Activated CD4-positive, alpha-beta T cell treated with anti-CD3 and anti-CD28 coated beads for 36 hours (primary cell): ENCODE data around the gene TLN1. TPM values are rescaled to one million over a fixed set of nuclear protein-coding genes. Genes with fewer than 3 reads are reported as not detected.
A peak's percentile ranks its signal among the peaks of the same experiment; 100 is the strongest.

Source experiments
- ATAC-seq: fragments of 200-7000 bp; cut with Tn5 transposase; one replicate; pipeline ENCODE4 v1.10.0; 2021; ENCODE audit warnings: mild to moderate bottlenecking, moderate library complexity
- CTCF ChIA-PET: fragments of 350-600 bp; sonication (Branson Sonifier 250); formaldehyde crosslinking; loops from one replicate; lab custom pipeline; 2021; ENCODE audit warnings: antibody characterized with exemption; lab: Charles Lee
- POLR2A ChIA-PET: fragments of 350-600 bp; sonication (Branson Sonifier 250); formaldehyde crosslinking; loops from one replicate; lab custom pipeline; 2021; ENCODE audit warnings: antibody characterized with exemption, inconsistent platforms; lab: Charles Lee
- DNase-seq: peaks from one replicate; pipeline ENCODE4 v3.0.0-alpha.2; 2020
- H3K27ac Mint-ChIP-seq: one replicate; pipeline ENCODE4 v1.8.0; 2021; ENCODE audit warnings: mixed read lengths
- H3K27me3 Mint-ChIP-seq: one replicate; pipeline ENCODE4 v1.8.0; 2021; ENCODE audit warnings: mixed read lengths
- H3K36me3 Mint-ChIP-seq: one replicate; pipeline ENCODE4 v1.8.0; 2021; ENCODE audit warnings: low read depth, mixed read lengths
- H3K4me1 Mint-ChIP-seq: one replicate; pipeline ENCODE4 v1.8.0; 2021; ENCODE audit warnings: mixed read lengths
- H3K4me3 Mint-ChIP-seq: one replicate; pipeline ENCODE4 v1.8.0; 2021; ENCODE audit warnings: mild to moderate bottlenecking, moderate library complexity, mixed read lengths
- H3K9me3 Mint-ChIP-seq: one replicate; pipeline ENCODE4 v1.8.0; 2021; ENCODE audit warnings: low read depth, mixed read lengths
- intact Hi-C, 2 experiments: fragments of 100-400 bp; cut with DNase I in 1 of 2; cut with micrococcal nuclease in 1 of 2; formaldehyde crosslinking; loops; one replicate each; pipeline versions ENCODE4 v1.14.2 to v1.15.1; 2022 to 2024; cut with DNase I, micrococcal nuclease
- total RNA-seq, 2 experiments: library from RNA; stranded (reverse); gene quantifications; one replicate each; pipeline ENCODE4 v1.2.3, GENCODE V29; 2021

The TLN1 gene
- total RNA-seq, 2 experiments from 2014 or later = 217 to 238 TPM

DNA sequence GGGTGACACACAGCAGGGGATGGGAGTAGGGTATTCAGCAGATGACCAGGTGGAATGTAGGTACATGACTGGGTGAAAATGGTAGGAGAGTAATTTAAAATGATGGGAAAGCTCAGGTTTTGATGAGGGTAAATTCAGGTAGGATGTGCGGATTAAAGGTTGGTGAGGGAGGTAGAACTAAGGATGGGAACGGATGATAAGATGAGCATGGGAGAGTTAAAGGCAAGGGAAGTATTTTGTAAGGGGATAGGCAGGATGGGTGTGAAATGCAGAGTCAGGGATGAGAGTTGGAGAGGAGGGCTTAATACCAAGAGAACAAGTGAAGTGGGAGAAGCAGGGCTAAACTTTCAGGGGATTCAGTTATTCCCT is 1.5 kb downstream of the TLN1 start:
- no peak overlapping the region for H3K4me3 Mint-ChIP-seq
- DNase-seq (no peak), ATAC-seq (no peak)
- H3K9me3 Mint-ChIP-seq = no peaks in the 10 kb centered on the region
- ChIA-PET POLR2A (interaction anchor here (1.1 kb wide), 1 partner anchor 18 kb away, joined by 3 read pairs; no protein-coding TSS in a partner anchor), CTCF (interaction anchor here (0.5 to 8.4 kb wide), 17 partner anchors 8 to 716 kb away, joined by 3 to 68 read pairs (median 4); partner anchors contain the start of genes CCDC107, GBA2, RGP1 and RMRP)
- H3K27me3 Mint-ChIP-seq = no peaks in the 10 kb centered on the region
- peaks cover 18% of the 10 kb centered on the region for H3K36me3 Mint-ChIP-seq
- peaks cover 23% of the 10 kb centered on the region for H3K4me1 Mint-ChIP-seq
- intact Hi-C loops = loop anchor here (5.0 to 10.0 kb wide), 6 partner anchors 113 to 1273 kb away; partner anchors contain the start of genes CD72 (in 1 of the 2), DNAI1 (in 1 of the 2), FAM219A (in 1 of the 2) and GNE (in 1 of the 2)
- peak overlapping the region; percentile 55 for H3K27ac Mint-ChIP-seq

DNA sequence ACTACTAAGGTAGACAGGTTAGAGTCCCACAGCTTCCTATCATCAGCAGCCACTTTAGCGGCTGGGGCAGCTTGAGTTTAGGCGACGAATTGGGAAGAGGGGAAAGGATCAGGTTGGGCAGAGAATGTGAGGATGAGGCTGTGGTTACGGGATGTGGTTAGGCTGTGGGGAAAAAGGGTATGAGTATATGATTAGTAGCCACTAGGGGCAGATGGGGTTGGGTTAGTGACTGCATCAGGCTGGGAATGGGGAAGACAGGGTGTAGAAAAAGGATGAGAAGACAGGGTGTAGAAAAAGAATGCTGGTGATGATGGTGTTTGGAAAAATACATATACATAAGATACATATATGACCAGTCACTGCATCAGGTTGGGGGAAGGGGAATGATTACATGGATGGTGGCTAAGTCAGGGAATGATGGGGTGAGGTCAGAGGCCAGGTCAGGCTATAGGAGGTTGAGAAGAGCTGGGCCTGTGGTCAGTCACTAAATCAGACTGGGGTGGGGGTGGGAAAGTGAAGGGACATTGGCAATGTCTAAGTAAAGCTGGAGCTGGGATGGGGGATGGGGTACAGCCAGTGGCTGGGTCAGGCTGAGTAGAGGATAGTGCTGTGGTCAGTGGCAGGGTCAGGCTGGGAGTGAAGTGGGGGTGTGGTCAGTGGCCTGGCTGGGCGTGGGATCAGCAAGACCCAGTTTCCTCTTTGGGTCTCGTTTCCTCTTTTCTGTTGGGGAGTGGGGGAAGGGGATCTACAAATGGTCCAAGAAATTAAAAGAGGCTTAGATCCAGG is 2.1 kb downstream of the TLN1 start:
- CTCF ChIA-PET = interaction anchor here (0.5 to 8.4 kb wide), 14 partner anchors 9 to 717 kb away, joined by 3 to 68 read pairs (median 5); partner anchors contain the start of genes CCDC107, GBA2, RGP1 and RMRP
- peaks cover 20% of the 10 kb centered on the region for H3K36me3 Mint-ChIP-seq
- intact Hi-C loops = loop anchor here (5.0 to 10.0 kb wide), 6 partner anchors 113 to 1273 kb away; partner anchors contain the start of genes CD72 (in 1 of the 2), DNAI1 (in 1 of the 2), FAM219A (in 1 of the 2) and GNE (in 1 of the 2)
- H3K27me3 Mint-ChIP-seq = no peaks in the 10 kb centered on the region
- no peaks in the 10 kb centered on the region for H3K9me3 Mint-ChIP-seq
- POLR2A ChIA-PET = interaction anchor here (1.1 kb wide), 1 partner anchor 19 kb away, joined by 3 read pairs; no protein-coding TSS in a partner anchor
- DNase-seq (peak; percentile 62), ATAC-seq (no peak)
- H3K4me1 Mint-ChIP-seq = peaks cover 23% of the 10 kb centered on the region
- H3K27ac Mint-ChIP-seq = peak overlapping the region; percentile 55
- no peak overlapping the region for H3K4me3 Mint-ChIP-seq

DNA sequence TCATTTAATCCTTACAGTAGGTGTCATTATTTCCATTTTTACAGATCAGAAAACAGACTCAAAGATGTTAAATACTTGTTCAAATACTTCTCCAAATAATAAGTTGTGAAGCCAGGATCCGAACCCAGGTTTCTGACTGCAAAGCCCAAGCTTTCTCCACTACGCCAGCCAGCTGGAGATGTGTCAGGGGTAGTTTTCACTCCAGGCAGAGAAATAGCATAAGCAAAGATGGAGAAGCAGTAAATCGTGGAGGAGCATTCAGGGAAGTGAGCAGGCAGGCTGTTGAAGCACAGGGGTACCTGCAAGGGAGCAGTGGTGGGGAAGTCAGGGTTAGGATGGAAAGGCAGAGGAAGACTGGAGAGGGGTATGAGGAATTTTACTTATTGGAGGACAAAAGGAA is 2.9 kb downstream of the TLN1 start:
- POLR2A ChIA-PET = no interaction called here
- Mint-ChIP-seq H3K27me3 (no peaks in the 10 kb centered on the region), H3K27ac (no peak overlapping the region), H3K36me3 (peaks cover 22% of the 10 kb centered on the region), H3K4me3 (no peak overlapping the region), H3K9me3 (no peaks in the 10 kb centered on the region), H3K4me1 (peaks cover 19% of the 10 kb centered on the region)
- CTCF ChIA-PET = interaction anchor here (0.7 to 8.4 kb wide), 14 partner anchors 9 to 193 kb away, joined by 3 to 68 read pairs (median 5); partner anchors contain the start of genes GBA2 and RGP1
- ATAC-seq = no peak
- DNase-seq = peak; percentile 20
- intact Hi-C loops = no loop called here

DNA sequence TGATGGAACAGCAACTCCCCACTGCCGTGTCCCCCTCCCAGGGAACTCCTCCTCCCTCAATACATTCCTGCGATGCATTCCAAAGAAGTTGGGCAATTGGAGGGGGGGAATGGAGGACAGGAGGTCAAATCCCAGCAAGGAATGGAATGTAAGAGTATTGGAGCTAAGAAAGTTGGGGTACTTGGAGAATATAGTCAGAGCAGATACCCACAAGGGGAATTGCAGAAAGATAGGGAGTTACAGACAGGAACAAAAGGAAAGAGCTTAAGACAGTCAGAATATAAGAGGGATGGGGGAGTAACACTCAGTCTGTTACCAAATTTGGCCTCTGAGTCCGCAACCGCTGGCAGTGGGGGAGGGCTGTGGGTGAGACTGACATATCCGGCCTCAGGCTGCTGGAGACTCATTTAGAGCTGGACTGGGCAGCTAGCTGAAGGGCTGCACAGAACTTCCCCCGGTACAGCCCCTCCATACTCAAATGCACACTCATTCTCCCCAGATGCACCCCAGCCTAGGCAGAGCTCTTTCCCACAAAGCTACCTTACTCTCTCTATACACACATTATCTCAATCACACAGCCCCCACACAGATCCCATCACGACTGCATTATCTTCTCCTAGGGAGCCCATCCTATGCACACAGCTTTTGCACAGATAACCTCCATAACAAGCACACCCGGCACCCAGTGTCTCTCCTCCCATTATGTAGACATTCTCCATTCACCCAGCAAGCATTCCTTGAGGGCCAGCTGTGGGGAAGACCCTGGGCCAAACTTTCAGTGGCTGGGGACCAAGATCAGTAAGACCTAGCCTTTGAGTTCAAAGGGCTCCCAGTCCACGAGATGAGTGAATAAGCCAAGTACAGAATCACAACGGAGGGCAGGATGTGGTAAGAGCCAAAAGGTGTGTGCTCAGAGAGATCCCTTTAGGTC is 3.7 kb downstream of the TLN1 start:
- Mint-ChIP-seq H3K36me3 (peaks cover 22% of the 10 kb centered on the region), H3K27ac (no peak overlapping the region), H3K4me1 (peaks cover 11% of the 10 kb centered on the region), H3K27me3 (no peaks in the 10 kb centered on the region), H3K4me3 (no peak overlapping the region), H3K9me3 (no peaks in the 10 kb centered on the region)
- CTCF ChIA-PET = interaction anchor here (0.6 to 8.4 kb wide), 23 partner anchors 9 to 193 kb away, joined by 3 to 68 read pairs (median 4); partner anchors contain the start of genes ARHGEF39, CCDC107, GBA2 and RGP1
- peak; percentile 7 for ATAC-seq
- POLR2A ChIA-PET = no interaction called here
- intact Hi-C loops = no loop called here
- peak; percentile 75 for DNase-seq

DNA sequence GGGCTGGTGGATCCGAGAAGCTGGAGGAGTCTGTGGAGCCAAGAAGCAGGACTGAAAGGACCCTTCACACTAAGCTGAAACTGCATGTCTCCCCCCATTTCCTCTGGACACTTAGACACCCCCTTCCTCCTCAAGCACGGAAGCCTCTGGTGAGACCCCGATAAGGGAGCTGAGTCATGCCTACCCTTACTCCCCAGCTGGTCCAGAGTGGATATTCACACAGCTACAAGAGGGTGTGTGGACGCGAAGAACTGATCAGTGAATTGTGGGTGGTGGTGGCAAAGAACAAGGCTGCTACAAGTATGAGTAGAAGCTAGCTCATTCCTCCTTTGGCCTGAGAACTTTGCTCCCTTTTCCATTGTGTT is 4.3 kb downstream of the TLN1 start:
- ATAC-seq (no peak), DNase-seq (no peak)
- CTCF ChIA-PET = interaction anchor here (0.6 to 8.4 kb wide), 17 partner anchors 9 to 462 kb away, joined by 3 to 68 read pairs (median 4); partner anchors contain the start of genes ARHGEF39, CCDC107, GBA2 and RGP1
- H3K9me3 Mint-ChIP-seq = no peaks in the 10 kb centered on the region
- H3K4me3 Mint-ChIP-seq = no peak overlapping the region
- peaks cover 22% of the 10 kb centered on the region for H3K36me3 Mint-ChIP-seq
- peaks cover 7% of the 10 kb centered on the region for H3K4me1 Mint-ChIP-seq
- intact Hi-C loops = no loop called here
- POLR2A ChIA-PET = no interaction called here
- H3K27ac Mint-ChIP-seq = no peak overlapping the region
- H3K27me3 Mint-ChIP-seq = no peaks in the 10 kb centered on the region

DNA sequence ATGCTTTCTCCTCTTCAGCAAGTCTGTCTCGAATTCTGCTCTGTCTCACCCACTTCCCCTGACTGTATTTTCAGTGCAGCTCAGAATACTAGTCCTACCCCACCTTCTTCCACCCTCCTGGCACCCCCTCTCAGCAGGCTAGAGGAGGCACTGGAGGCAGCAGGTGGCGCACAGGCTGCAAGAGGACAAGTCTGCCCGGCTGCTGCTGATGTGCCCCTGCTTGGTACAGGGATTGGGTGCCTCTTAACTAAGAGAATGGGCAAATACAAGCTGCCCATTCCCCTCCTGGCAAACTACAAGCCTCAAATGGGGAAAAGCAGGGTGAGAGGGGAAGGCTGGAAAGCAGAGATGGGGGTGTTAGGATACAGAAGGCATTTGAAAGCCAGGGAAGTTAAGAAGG is 5.1 kb downstream of the TLN1 start:
- peak; percentile 61 for DNase-seq
- Mint-ChIP-seq H3K4me1 (peaks cover 7% of the 10 kb centered on the region), H3K4me3 (no peak overlapping the region), H3K36me3 (peaks cover 27% of the 10 kb centered on the region), H3K27me3 (no peaks in the 10 kb centered on the region), H3K9me3 (no peaks in the 10 kb centered on the region), H3K27ac (peak overlapping the region; percentile 49)
- CTCF ChIA-PET = interaction anchor here (0.5 to 8.4 kb wide), 14 partner anchors 9 to 463 kb away, joined by 3 to 68 read pairs (median 4); partner anchors contain the start of genes ARHGEF39 and TMEM8B
- POLR2A ChIA-PET = no interaction called here
- intact Hi-C loops = no loop called here
- peak; percentile 37 for ATAC-seq

DNA sequence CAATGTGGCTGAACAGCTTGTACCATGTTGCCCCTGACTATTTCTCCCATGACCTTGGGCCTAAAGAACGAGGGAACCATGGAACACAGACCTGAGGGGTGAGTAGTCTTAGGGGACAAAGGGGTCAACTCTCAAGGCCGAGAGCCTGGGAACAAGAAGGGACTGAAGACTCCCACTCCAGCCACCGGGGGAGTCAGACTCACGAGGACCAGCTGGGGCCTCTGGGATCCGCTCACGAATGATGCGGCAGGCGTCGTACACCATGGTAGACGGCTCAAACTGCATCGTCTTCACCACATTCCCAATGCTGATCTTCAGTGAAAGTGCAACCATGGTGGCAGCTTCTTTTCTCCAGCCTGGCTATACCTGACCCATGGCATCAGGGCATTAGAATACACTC is 6.6 kb downstream of the TLN1 start:
- intact Hi-C loops = no loop called here
- Mint-ChIP-seq H3K4me1 (peaks cover 2% of the 10 kb centered on the region), H3K27me3 (no peaks in the 10 kb centered on the region), H3K4me3 (no peak overlapping the region), H3K36me3 (peaks cover 36% of the 10 kb centered on the region), H3K9me3 (no peaks in the 10 kb centered on the region), H3K27ac (no peak overlapping the region)
- ChIA-PET CTCF (interaction anchor here (0.6 to 8.4 kb wide), 5 partner anchors 12 to 61 kb away, joined by 3 to 68 read pairs (median 6); partner anchors contain the start of gene ARHGEF39), POLR2A (no interaction called here)
- no peak for ATAC-seq
- no peak for DNase-seq

DNA sequence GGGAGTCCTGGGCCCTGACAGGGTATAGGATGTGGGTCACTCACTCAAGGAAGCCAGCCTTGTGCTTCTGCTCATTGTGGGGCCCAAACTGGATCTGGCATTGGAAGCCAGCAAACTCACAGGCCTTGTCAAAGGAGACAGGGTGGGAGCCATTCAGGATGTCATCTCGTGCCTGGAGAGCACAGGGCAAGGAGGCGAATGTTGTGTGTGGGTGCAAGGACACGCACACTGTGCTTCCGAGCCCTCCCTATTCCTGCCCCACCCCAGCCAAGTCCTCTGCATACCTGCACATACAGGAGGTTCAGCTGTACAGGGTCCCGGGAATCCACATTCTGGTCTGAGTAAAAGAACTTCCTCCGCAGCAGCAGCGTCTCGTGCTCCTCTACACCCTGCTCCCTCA is 8.1 kb downstream of the TLN1 start:
- no peak overlapping the region for H3K4me3 Mint-ChIP-seq
- ChIA-PET CTCF (interaction anchor here (0.6 to 1.0 kb wide), 3 partner anchors 27 to 62 kb away, joined by 3 to 6 read pairs (median 3); no protein-coding TSS in a partner anchor), POLR2A (no interaction called here)
- H3K4me1 Mint-ChIP-seq = peaks cover 2% of the 10 kb centered on the region
- intact Hi-C loops = no loop called here
- ATAC-seq (no peak), DNase-seq (no peak)
- H3K27ac Mint-ChIP-seq = peak overlapping the region; percentile 7
- H3K9me3 Mint-ChIP-seq = no peaks in the 10 kb centered on the region
- peaks cover 51% of the 10 kb centered on the region for H3K36me3 Mint-ChIP-seq
- H3K27me3 Mint-ChIP-seq = no peaks in the 10 kb centered on the region

DNA sequence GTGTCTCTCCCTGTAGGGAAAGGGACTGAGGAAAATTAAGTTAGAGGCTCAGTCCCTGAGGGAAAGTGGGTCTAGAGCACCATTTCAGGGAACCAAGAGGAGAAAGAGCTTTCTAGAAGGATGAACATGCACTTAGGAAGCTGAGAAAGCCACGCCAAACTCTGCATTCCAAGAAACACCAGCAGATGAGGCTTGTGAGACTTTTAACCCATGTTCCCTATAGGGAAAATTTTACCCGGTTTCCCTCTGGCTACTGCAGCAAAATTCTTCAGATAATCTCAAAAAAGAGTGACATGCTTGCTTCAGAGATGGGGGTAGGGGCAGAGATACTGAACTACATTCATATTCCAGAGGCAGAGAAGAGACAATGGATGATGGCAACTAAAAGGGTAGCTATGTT is 8.6 kb downstream of the TLN1 start:
- POLR2A ChIA-PET = no interaction called here

DNA sequence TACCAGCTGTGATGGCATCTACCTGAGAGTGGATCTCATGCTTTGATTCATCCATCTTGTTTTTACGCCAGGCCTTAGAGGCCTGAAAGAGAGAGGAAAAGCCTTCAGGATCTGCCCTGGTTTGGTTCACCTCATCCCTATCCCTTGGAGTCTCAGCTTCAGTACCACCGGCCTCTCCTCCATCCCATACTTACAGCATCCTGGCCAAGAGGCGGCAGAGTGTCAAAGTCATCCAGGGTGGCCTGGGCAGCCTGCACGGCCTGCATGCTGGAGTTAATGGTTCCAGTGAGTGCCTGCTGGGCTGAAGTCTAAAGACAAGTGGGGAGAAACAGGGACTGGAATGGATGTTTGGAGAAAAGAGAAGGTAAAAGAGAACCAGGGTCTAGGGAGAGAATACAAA is 12.4 kb downstream of the TLN1 start:
- CTCF ChIA-PET = interaction anchor here (1.0 to 1.4 kb wide), 2 partner anchors 9 to 24 kb away, joined by 4 to 5 read pairs; no protein-coding TSS in a partner anchor
- no peak for ATAC-seq

More for the DNA sequence above, 8.6 kb downstream of the TLN1 start:
- Mint-ChIP-seq H3K4me1 (peaks cover 2% of the 10 kb centered on the region), H3K27me3 (no peaks in the 10 kb centered on the region), H3K27ac (peak overlapping the region; percentile 45), H3K36me3 (peaks cover 53% of the 10 kb centered on the region), H3K4me3 (no peak overlapping the region), H3K9me3 (no peaks in the 10 kb centered on the region)
- CTCF ChIA-PET = interaction anchor here (1.0 kb wide), 1 partner anchor 28 kb away, joined by 6 read pairs; no protein-coding TSS in a partner anchor
- DNase-seq (no peak), ATAC-seq (no peak)
- intact Hi-C loops = no loop called here

More for the DNA sequence above, 12.4 kb downstream of the TLN1 start:
- Mint-ChIP-seq H3K27ac (no peak overlapping the region), H3K4me1 (no peaks in the 10 kb centered on the region), H3K36me3 (peaks cover 66% of the 10 kb centered on the region), H3K4me3 (no peak overlapping the region), H3K9me3 (no peaks in the 10 kb centered on the region), H3K27me3 (no peaks in the 10 kb centered on the region)
- POLR2A ChIA-PET = no interaction called here
- no peak for DNase-seq
- intact Hi-C loops = no loop called here
